ENCODE results near the gene MINK1.
A peak's percentile ranks its signal among the peaks of the same experiment; 100 is the strongest.

Gene MINK1

DNA sequence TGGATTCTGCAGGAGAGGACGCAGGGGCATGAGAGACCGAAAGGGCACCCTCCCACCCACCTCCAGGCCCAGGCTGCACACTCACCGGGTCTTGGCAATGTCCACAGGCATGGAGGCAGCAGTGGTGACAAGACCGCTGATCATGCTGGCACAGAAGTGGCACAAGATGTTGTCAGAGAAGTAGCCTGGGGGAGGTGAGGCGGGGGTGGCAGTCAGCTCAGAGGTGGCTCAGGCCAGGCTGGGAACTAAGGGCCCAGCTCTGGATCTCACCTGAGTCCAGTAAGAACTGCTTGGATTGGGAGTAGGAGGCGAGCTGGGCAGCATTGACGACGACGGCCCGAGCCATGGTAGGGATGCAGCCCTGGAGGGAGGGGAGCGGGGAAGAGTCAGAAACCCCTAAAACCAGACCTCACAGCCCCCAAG is 104.9 kb downstream of the MINK1 start:
- DNase-seq: no peak

DNA sequence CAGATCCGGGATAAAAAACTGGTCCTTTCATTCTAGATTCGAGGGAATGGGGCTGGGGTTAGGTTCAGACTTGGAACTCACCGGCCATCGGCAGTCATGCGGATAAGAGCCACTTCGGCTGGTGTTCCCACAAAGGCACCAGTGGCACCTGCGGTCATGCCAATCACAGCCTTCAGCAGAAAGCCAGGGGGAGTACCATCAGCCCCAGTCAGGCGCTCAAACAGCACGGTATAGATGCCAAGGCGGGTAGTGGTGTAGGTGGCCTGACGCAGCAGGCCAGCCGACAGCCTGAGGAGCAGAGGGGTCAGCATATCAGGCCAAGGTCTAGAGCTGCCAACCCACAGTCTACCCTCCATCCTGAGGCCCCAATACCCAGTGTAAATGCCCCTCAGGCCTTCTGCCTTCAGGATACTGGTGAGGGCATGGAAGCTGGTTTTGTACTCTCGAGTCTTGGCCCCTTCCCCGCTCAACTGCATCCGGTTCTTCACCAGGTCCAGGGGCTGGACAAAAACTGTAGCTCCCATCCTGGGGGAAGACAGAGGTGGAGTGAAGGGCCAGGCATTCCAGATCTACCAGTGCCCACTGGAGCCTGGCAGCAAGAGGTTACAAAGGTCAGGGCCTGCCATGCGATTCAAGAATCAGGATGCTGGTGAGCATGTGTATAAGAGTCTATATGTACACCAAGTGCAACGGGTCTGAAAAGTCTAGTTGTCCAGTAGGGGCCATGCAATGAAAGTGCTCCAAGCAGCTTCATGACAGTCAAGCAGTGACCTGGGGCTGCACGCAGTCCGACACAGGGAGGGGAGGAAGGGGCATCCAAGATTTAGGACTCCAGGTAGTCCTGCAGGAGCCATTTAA is 105.8 kb downstream of the MINK1 start:
- no peak for DNase-seq

DNA sequence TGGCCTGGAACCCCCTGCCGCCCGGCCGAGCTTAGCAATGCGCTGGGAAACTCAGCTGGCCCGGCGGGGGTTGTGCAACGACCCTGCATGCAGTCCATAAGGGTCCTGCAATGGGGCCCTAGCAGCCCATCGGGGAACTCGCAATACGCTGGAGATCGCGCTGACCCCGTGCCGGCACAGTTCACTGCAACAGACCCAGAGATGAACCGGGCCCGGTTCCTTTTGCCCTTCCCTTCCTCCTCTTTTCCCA is 106.3 kb downstream of the MINK1 start:
- no peak for DNase-seq

GRCh38 chr17:4939796-4940554 is 106.8 kb downstream of the MINK1 start, which contains the start of the genes RNF167 and SLC25A11:
TSS of gene RNF167 (plus strand) at chr17:4940268. CDS start at chr17:4940910, 642 bp downstream.
TSS of gene SLC25A11 (minus strand) at chr17:4940046. CDS start at chr17:4939910, 136 bp downstream.
- peak; percentile 99 for DNase-seq

DNA sequence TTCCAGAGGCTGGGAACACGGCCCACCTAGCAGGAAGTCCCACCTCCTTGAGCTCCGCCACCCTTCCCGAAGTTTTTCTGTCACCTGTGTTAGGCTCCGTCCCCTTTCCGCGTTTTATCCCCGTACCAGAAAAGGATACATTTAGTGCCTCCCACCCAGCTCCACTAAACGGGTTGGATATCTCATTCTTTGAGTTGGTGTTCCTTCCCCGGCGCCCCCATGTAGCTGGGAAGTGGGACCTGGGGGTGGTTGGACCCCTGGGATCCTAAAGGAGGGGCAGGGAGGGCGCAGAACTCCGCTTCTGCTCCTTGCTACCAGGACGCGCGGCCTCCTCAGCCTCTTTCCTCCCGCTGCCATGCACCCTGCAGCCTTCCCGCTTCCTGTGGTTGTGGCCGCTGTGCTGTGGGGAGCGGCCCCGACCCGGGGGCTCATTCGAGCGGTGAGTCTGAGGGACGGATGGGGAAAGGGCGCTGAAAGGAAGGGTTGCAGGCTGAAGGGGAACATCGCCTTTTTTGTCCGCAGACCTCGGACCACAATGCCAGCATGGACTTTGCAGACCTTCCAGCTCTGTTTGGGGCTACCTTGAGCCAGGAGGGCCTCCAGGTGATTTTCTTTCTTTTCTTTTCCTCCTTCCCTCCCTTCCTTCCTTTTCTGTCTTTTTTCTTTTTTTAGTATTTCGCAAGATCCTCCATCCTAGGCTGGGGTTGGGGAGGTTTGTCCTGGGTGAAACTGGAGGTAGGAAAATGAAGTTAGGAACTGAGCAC is 107.6 kb downstream of the MINK1 start:
- peak; percentile 34 for DNase-seq

DNA sequence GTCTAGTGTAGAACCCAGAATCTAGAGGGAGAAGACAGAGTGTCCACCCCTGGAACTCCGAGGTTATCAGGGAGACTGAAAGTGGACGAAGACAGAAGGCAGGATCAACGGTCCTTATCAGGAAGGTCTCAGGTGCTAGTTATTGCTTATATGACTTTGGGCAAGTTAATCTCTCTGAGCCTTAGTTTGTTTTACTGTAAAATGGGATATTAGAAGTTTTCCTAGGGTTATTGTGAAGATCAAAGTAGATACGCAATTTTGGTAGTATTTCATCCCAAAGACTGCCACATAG is 108.1 kb downstream of the MINK1 start:
- DNase-seq: no peak

GRCh38 chr17:4942760-4943508 is 109.8 kb downstream of the MINK1 start:
- no peak for DNase-seq

GRCh38 chr17:4944163-4944553 is 111.0 kb downstream of the MINK1 start:
- DNase-seq: peak; percentile 67

- DNase-seq: no peak
Observed at GRCh38 chr17:4944554-4945175, 111.5 kb downstream of the MINK1 start.

DNA sequence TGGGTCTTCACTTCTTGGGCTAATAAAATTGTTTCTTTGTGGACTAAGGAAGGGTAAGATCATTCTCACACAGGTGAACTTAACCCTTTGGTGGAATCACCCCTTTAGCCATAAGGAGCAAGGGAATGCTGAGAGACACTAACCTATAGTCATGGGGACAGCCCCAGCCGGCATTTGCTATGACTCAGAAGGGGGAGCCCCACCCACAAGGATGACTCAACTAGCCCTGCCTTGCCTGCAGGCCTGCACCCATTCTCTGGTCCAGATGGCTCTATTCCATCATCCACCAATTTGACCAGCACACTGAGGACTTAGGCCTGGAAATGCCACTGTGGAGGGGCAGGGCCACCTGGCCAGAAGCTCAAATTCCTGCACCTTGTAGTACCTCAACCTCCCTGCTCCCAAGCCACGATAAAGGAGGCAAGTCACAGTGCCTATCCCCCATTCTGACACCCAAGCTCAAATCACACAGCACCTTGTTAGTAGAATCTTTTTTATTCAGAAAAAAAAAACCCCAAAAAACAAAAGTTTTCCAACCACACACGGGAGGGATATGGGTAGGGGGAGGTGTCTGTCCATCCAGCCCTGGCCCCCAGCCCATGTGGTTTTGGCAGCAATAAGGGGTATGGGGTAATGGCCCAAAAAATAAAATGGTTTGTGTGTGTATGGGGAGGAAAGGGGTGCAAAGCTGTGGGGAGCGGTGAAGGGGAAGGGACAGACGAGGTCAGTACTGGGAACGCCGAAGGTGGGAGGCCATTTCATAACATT is 112.2 kb downstream of the MINK1 start:
- peak; percentile 61 for DNase-seq

- DNase-seq: no peak
Observed at GRCh38 chr17:4945944-4946280, 112.8 kb downstream of the MINK1 start.

- DNase-seq: no peak
Observed at GRCh38 chr17:4946312-4946976, 113.3 kb downstream of the MINK1 start.

DNA sequence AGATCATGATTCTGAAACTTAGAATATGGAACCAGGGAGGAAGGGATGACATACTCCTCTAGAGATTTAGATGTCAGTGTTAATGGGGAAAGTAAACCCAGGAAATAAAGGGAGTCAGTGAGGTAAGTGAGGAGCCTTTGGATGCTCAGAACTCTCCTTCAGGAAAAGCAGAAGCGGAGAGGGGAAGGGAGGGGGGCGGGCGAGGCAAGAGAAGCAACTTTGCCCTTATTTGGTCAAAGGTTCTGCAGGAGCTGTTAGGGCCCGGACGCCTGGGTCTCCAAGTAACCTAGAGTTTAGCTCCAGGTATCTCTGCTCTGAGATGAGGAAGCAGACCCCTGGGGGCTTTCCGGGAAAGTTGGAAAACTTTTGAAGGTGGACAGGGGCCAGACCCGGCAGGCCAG is 113.9 kb downstream of the MINK1 start:
- DNase-seq: no peak
